ENCODE measurements around the gene KMO.
A peak's percentile ranks its signal among the peaks of the same experiment; 100 is the strongest.

KMO gene

GRCh38 chr1:241542199-241542907, 10.2 kb downstream of the KMO start:
- DNase-seq: no peak

GRCh38 chr1:241548008-241548407, 15.8 kb downstream of the KMO start:
- no peak for DNase-seq

GRCh38 chr1:241550318-241550717, 18.1 kb downstream of the KMO start:
- no peak for DNase-seq

DNA sequence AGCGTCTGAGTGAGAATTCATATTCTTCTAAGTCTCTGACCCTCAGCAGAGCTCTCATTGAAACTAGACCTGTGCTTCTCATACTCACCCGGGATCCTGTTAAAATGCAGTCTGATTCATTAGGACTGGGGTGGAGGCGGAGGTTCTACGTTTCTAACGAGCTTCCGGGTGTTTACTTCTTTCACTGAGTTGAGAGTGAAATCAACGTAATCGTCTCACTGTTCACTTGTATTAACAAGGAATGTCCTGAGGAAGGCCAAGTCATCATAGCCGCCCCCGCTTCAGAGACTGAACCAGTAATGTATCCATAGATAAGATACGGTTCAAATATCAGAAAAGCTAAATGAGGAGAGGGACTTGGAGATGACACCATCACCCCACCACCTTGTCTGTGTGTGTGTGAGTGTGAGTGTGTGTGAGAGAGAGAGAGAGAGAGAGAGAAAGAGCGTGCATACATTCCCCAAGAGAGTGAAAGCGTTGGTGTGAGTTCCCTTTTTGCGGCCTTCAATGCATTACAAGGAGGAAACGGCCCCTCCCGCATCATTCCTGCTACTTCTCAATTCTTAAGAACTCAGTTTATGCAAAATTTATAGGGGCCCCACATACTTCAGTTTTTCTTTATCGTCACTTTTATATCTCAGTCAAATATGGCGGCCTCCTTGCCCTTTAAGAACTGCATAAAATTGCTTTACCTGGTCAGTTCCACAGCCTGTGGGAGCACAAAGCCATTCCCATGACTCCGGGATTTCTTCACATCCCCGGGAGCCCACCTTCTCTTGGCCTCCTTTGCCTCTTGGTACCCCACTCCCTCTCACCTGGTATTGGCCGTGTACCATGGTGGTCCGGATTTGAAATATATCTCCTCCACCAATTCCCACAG, 19.8 kb downstream of the KMO start:
- peak; percentile 83 for DNase-seq

GRCh38 chr1:241553886-241554592, 21.9 kb downstream of the KMO start:
- DNase-seq: no peak

DNA sequence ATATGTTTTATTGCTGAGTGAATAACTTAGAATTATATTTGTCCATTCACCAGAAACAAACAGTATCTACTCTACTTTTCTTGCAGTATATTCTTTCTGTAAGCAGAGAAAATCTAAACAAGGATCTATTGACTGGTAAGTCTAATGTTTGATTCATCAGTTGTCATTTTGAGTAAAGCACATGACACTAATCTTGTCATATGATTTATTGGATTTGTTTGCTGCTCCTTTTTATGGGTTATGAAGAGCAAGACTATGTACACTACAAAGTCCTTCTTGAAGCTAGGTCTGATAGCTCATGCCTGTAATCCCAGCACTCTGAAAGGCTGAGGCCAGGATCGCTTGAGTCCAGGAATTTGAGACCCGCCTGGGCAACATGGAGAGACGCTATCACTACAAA, 23.3 kb downstream of the KMO start:
- no peak for DNase-seq

DNA sequence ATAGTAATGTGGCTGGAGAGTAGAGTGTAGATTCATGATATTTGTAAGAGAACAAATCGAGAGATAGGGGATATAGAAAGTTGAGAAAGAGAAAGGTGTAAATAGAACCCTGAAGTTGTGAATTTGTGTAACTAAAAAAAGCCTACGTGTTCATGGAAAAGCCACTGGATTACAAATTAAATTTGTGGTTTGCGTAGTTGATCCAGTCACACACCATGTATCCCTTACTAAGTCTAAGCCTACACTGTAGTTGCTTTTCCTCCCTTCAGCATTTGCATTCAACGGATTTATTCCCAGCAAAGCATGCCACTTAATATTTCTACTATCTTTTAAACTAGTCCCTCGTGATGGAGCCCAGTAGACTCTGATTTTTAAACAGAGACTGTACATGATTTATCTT, 24.9 kb downstream of the KMO start:
- no peak for DNase-seq

GRCh38 chr1:241557551-241558193, 25.5 kb downstream of the KMO start:
- DNase-seq: no peak

DNA sequence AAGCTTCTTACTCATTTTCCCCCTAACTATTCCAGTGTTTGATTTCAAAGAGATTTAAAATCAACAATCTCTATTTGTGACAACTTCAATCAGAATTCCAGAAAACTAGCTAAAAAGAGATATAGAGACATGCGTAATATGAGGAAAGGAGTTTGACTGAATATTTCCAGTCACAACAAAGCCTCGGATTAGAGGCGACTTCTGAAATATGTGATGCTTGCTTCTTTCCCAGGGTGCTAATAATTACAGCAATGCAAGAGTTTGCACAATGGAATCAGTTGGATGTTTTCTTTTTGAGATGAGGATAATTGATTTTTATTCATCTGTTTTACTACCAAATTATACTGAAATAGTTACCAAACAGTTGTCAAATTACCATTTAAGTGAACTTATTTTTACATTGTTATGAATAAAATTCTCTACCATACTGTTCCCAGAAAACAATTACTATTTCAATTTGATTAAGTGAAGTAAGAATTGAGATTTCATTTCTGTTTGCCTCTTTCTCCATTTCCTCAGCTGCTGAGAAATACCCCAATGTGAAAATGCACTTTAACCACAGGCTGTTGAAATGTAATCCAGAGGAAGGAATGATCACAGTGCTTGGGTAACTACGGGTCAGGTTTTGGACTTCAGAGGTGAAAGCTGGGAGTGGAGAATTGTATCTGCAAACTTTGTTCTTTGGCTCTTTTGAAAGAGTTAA, 28.1 kb downstream of the KMO start:
- DNase-seq: no peak

- no peak for DNase-seq
These were observed 28.6 kb downstream of the KMO start for GRCh38 chr1:241560849-241561187.

DNA sequence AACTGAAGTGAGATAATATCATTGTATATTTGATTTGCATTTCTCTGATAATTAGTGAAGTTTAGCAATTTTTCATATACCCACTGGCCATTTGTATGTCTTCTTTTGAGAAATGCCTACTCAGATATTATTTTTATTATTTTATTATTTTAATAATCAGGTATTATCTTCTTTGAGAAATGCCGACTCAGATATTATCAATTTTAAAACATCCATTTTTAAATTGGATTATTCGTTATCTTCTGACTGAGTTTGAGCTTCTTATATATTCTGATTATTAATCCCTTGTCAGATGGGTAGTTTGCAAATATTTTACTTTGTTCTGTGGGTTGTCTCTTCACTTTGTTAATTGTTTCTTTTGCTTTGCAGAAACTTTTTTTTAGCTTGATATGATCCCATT, 37.7 kb downstream of the KMO start:
- DNase-seq: no peak

GRCh38 chr1:241574154-241574553, 42.0 kb downstream of the KMO start:
- DNase-seq: no peak

- DNase-seq: no peak
These were observed 47.3 kb downstream of the KMO start for GRCh38 chr1:241579434-241579833.

- no peak for DNase-seq
These were observed 50.7 kb downstream of the KMO start for GRCh38 chr1:241582921-241583321.

GRCh38 chr1:241586905-241587512, 54.8 kb downstream of the KMO start:
- DNase-seq: no peak

DNA sequence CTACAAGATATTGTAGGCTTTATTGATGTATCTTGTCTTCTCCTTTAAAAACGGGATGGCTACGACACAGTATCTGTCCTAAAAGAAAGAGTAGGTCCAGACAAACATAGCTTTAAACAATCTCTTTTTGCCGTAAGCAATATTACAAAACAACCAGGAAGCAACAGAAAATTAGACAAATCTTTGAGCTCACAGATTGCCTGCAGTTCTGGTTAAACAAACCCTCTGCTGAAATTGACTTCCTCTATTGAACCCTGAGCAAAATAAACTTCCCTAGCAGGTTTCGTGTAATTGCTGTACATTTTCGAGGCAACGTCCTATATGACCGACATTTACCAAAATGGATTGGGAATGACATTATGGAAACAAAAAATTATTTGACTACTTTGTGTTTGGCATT, 57.3 kb downstream of the KMO start:
- no peak for DNase-seq

- DNase-seq: no peak
These were observed 58.5 kb downstream of the KMO start for GRCh38 chr1:241590719-241591118.

GRCh38 chr1:241591317-241591716, 59.1 kb downstream of the KMO start:
- no peak for DNase-seq

DNA sequence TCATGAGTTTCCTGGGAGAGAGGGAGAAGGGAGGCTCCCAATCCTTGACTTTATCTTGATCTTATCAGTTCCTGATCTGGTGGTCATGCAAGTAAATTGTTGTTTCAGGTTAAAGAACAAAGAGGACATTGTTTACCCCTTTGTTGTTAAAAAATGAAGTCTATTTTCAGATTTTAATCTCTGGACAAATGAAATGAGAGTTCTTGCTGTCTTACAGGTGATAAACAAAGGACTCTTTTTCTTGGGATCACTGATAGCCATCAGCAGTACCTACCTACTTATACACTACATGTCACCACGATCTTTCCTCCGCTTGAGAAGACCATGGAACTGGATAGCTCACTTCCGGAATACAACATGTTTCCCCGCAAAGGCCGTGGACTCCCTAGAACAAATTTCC, 59.6 kb downstream of the KMO start:
- DNase-seq: no peak

- DNase-seq: no peak
These were observed 60.2 kb downstream of the KMO start for GRCh38 chr1:241592273-241592958.

DNA sequence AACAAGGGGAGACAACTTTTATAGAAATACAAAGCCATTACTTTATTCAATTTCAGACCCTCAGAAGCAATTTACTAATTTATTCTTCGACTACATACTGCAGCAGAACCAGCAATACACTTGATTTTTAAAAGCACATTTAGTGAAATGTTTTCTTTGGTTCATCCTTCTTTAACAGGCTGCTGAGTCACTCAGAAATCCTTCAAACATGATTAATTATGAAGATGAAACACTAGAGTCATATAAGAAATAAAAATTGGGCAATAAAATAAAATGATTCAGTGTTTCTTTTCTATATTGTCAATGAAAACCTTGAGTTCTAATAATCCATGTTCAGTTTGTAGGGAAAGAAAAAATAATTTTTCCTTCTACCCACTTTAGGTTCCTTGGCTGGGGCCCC, 61.0 kb downstream of the KMO start:
- DNase-seq: no peak

DNA sequence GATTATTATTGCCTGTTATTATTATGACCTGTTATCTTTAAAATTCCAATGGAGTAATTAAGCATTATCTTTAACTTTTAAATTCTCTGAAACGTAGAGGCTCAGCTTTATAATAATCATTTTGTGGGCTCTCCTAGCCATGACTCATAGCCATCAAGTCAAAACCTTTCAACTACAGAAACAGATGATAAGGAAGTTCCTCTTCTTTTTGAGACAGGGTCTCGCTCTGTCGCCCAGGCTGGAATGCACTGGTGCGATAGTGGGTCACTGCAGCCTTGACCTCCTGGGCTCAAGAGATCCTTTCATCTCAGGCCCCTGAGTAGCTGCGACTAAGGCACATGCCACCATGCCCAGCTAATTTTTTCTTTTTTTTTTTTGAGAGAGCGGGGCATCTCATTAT, 64.5 kb downstream of the KMO start:
- DNase-seq: no peak

Data from SIG-M5 (cell line).